Hepatocyte (in vitro differentiated cells): ENCODE results near the gene ANKRD28.

Experiments used
- EZH2 ChIP-seq: fragments of 200-600 bp; sonication (generic); IDR thresholded peaks from 2 replicates; pipeline ENCODE4 v1.6.1; 2016; ENCODE audit warnings: antibody characterized with exemption, mild to moderate bottlenecking, borderline replicate concordance
- EZH2phosphoT487 ChIP-seq: fragments of 200-600 bp; sonication (generic); IDR thresholded peaks from one replicate; pipeline ENCODE4 v1.6.1; 2018; ENCODE audit warnings: antibody characterized with exemption, mild to moderate bottlenecking, low read depth, moderate library complexity; ENCODE audit not compliant: unreplicated experiment, severe bottlenecking
- TF ChIP-seq, protein P1 (sequence below): fragments of 200-600 bp; sonication (generic); IDR thresholded peaks from 2 replicates; pipeline ENCODE4 v1.5.1; 2016; ENCODE audit warnings: antibody characterized with exemption, mild to moderate bottlenecking; ENCODE audit not compliant: poor library complexity

DNA sequence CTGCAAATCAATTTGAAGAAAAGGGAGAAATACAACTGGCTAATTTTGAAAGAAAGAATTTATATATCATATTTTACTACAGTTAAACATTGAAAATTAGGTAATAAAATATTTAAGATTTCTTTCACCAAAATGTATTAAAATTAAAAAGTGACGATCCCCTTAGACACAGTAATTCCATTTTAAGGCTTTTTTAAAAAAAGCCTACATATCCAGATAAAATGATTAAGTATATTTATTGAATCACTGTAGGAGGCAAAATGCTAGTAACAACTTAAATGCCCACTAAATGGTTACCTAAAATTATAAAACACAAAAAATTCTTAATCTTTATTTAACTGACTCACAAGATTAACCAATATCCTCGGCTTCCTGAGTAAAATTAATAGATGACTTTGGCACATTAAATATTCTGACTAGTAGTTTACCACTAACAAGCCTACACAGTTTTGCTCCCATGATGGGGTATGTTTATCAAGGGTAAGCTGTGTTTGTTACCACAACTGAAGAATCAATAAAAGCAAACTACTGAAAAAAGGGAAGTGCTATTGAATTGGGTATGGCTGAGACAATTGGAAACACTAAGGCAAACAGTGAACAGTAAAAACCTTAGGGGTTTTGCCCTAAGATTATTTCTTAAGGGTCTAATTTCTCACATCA lies 28.4 kb downstream of the ANKRD28 start:
- TF ChIP-seq, protein P1, sequence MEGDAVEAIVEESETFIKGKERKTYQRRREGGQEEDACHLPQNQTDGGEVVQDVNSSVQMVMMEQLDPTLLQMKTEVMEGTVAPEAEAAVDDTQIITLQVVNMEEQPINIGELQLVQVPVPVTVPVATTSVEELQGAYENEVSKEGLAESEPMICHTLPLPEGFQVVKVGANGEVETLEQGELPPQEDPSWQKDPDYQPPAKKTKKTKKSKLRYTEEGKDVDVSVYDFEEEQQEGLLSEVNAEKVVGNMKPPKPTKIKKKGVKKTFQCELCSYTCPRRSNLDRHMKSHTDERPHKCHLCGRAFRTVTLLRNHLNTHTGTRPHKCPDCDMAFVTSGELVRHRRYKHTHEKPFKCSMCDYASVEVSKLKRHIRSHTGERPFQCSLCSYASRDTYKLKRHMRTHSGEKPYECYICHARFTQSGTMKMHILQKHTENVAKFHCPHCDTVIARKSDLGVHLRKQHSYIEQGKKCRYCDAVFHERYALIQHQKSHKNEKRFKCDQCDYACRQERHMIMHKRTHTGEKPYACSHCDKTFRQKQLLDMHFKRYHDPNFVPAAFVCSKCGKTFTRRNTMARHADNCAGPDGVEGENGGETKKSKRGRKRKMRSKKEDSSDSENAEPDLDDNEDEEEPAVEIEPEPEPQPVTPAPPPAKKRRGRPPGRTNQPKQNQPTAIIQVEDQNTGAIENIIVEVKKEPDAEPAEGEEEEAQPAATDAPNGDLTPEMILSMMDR, result no peak
- TF ChIP-seq EZH2 (no peak), EZH2phosphoT487 (no peak)
